ENCODE data around the gene CCDC150. TPM values are rescaled to one million over a fixed set of nuclear protein-coding genes. Genes with fewer than 3 reads are reported as not detected.

Gene CCDC150
- total RNA-seq, 1 experiment from 2014 or later: 29.2 TPM

DNA sequence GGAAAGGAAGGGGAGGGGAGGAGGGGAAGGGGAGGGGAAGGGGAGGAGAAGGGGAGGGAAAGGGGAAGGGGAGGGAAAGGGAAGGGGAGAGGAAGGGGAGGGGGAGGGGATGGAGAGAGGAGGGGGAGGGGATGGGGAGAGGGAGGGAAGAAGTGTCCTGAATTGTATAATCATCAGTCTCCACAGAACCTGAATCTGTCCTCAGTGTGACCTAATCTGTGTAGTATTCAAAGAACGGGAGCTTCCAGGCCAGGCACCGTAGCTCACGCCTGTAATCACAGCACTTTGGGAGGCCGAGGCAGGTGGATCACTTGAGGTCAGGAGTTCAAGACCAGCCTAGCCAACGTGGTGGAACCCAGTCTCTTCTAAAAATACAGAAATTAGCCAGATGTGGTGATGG lies 41.1 kb upstream of the CCDC150 start:
- ChIA-PET POLR2A (no interaction called here), CTCF (no interaction called here), RAD21 (ENCODE audit: low non-redundant PET in 1 of 2, low total read pairs in 2 of 2, uncharacterized antibody in 2 of 2, unreplicated experiment in 2 of 2) (no interaction called here)
- Histone ChIP-seq H3K9me3 (ENCODE audit: control insufficient read depth in 1 of 2, insufficient read depth in 1 of 2, low read depth in 1 of 2, low read length in 2 of 2) (no peaks in the 10 kb centered on the region), H3K36me3 (ENCODE audit: control insufficient read depth in 1 of 2, insufficient read depth in 2 of 2, low read length in 2 of 2) (no peaks in the 10 kb centered on the region), H3K4me3 (replicated peaks in 1 of 2; ENCODE audit: low read depth in 1 of 2, low read length in 2 of 2) (no peak overlapping the region), H3K4me1 (ENCODE audit: control insufficient read depth in 1 of 2, insufficient read depth in 2 of 2, low read length in 2 of 2) (peaks cover 22 to 56% of the 10 kb centered on the region in 2 experiments), H3K9me2 (ENCODE audit: insufficient read depth) (no peaks in the 10 kb centered on the region), H4K20me1 (ENCODE audit: insufficient read depth) (no peaks in the 10 kb centered on the region), H3K4me2 (ENCODE audit: low read length) (peak overlapping the region; percentile 17), H2AFZ (ENCODE audit: low read depth, low read length, poor library complexity, severe bottlenecking) (peak overlapping the region; percentile 62), H3K27ac (ENCODE audit: low read depth, low read length) (no peak overlapping the region), H3K79me2 (ENCODE audit: insufficient read depth, low read length) (no peaks in the 10 kb centered on the region), H3K27me3 (ENCODE audit: insufficient read depth, low read length) (no peaks in the 10 kb centered on the region), H3K9ac (ENCODE audit: low read length) (no peak overlapping the region)
- BruUV-seq (replicated peaks): no TSS peak
- ATAC-seq (no peak), DNase-seq (ENCODE audit: low read depth, low spot score) (no peak)
- intact Hi-C loops (cut with micrococcal nuclease): no loop called here
- TF ChIP-seq CBX3 (IDR thresholded peaks at IDR 0.05; ENCODE audit: low read depth): no peak
- no peak for TF ChIP-seq POLR2A (IDR thresholded peaks at IDR 0.05; ENCODE audit: borderline replicate concordance, extremely low read depth, insufficient read depth, insufficient read length)
- no peak for TF ChIP-seq EZH2phosphoT487 (IDR thresholded peaks at IDR 0.05; ENCODE audit: borderline replicate concordance)
- TF ChIP-seq ZBTB33 (IDR thresholded peaks at IDR 0.05; ENCODE audit: extremely low read depth, insufficient replicate concordance, low read length): no peak
- TF ChIP-seq CTCF (IDR thresholded peaks at IDR 0.05 in 2 of 3, conservative IDR thresholded peaks at IDR 0.05 in 1 of 3; ENCODE audit: borderline replicate concordance in 1 of 3, insufficient read depth in 1 of 3, low read depth in 2 of 3, low read length in 2 of 3): no peak
- TF ChIP-seq ELF1 (IDR thresholded peaks at IDR 0.05; ENCODE audit: borderline replicate concordance, low read depth): no peak
- no peak for TF ChIP-seq SIN3A (IDR thresholded peaks at IDR 0.05; ENCODE audit: low read depth)
- no peak for TF ChIP-seq ZNF274 (IDR thresholded peaks at IDR 0.05; ENCODE audit: low read depth, low read length)
- no peak for TF ChIP-seq FOSL1 (IDR thresholded peaks at IDR 0.05; ENCODE audit: low read depth)
- TF ChIP-seq YY1 (IDR thresholded peaks at IDR 0.05; ENCODE audit: extremely low read depth, insufficient replicate concordance, low read depth, low read length): no peak
- TF ChIP-seq POLR2AphosphoS5 (IDR thresholded peaks at IDR 0.05; ENCODE audit: low read depth, low read length): no peak
- TF ChIP-seq EZH2 (IDR thresholded peaks at IDR 0.05): no peak
- TF ChIP-seq RAD21 (IDR thresholded peaks at IDR 0.05; ENCODE audit: low read depth): no peak
- no peak for TF ChIP-seq EGR1 (IDR thresholded peaks at IDR 0.05; ENCODE audit: low read depth)
- no peak for TF ChIP-seq SRF (IDR thresholded peaks at IDR 0.05; ENCODE audit: low read depth)
